Measurements from ENCODE around the gene GNGT1.
A peak's percentile ranks its signal among the peaks of the same experiment; 100 is the strongest.
"Not testable (repeated sequence)": the region's sequence is repeated elsewhere in the genome, so short reads cannot be mapped to it uniquely, and the experiment has no call there.

The GNGT1 gene

DNA sequence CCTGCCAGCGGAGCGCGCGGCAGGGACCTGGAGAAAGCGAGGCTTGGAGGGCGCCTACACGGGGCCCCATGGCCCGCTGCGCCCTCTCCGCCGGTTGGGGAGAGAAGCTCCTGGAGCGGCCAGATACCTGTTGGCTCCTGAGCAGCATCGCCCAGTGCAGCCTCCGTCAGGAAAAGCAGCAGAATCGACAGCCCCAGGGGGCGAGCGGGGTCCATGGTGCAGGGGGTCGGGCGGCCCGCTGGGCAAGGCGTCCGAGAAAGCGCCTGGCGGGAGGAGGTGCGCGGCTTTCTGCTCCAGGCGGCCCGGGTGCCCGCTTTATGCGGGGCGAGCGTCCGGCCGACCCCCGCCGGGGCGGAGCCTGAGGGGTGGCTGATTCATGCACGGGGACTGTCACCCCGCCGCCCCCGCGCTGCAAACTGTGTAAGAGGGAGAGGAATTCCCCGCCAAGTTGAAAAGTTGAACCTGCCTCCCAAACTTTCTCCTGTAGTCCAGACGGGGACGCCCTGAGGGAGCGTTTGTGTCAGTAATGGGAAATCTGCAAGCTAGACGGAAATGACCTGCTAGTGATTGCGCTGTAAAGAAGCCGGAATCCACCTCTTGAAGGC lies 15.8 kb upstream of the GNGT1 start, which contains the start of gene TFPI2:
TFPI2 (minus strand) TSS at position 290 of the 605 bp plus-strand sequence; CDS start at position 215, 75 bp downstream.
- H3K4me3 Mint-ChIP-seq = peak within 1 kb of the TSS; percentile 88
- H3K27me3 Mint-ChIP-seq = peaks cover 34% of the 10 kb centered on the region
- H3K27ac Mint-ChIP-seq = peak within 1 kb of the TSS; percentile 78
- H3K9me3 Mint-ChIP-seq = peaks cover 2% of the 10 kb centered on the region
- H3K36me3 Mint-ChIP-seq = peaks cover 6% of the 10 kb centered on the region
- peaks cover 30% of the 10 kb centered on the region for H3K4me1 Mint-ChIP-seq
- peak; percentile 79 for ATAC-seq

GRCh38 chr7:93894426-93894825 lies 11.9 kb upstream of the GNGT1 start:
- Mint-ChIP-seq H3K36me3 (no peaks in the 10 kb centered on the region), H3K9me3 (no peaks in the 10 kb centered on the region), H3K4me1 (peaks cover 24% of the 10 kb centered on the region), H3K27ac (no peak overlapping the region), H3K4me3 (no peak overlapping the region), H3K27me3 (peaks cover 38% of the 10 kb centered on the region)
- no peak for ATAC-seq

DNA sequence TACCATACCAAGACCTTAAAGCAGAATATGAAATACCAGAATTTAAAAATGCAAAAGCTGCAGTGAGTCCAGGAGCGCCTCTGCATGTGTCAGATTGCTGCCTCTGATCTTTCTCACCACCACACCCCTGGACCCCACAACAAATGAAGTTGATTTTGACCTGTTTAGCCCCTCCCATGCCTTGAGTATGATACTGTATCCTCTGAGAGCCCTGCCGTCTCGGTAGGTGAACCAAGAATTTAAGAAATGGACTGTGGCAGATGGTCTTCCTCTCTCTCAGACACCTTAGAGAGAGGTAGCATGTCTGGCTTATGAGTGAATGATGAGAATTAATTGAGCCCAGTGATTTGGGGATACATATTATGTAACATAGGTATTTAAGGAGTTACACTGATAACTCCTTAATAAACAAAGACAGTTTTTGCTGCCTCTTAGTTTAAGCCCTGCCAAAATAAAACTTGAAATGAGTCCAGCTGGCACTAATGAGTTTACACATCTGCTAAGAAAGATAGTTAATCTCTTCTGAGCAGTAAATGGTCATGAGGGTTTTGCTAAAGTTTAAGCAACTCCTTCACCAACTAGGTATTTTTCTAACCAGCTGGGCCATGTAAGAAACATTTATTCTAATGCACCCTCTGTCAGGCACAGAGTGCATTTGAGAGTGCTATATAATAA lies 11.3 kb upstream of the GNGT1 start:
- Mint-ChIP-seq H3K36me3 (no peaks in the 10 kb centered on the region), H3K27me3 (peaks cover 39% of the 10 kb centered on the region), H3K4me1 (peaks cover 17% of the 10 kb centered on the region), H3K4me3 (no peak overlapping the region), H3K27ac (no peak overlapping the region), H3K9me3 (no peaks in the 10 kb centered on the region)
- no peak for ATAC-seq

- Mint-ChIP-seq H3K27ac (no peak overlapping the region), H3K4me3 (no peak overlapping the region), H3K36me3 (no peaks in the 10 kb centered on the region), H3K9me3 (no peaks in the 10 kb centered on the region), H3K4me1 (peaks cover 9% of the 10 kb centered on the region), H3K27me3 (peaks cover 36% of the 10 kb centered on the region)
- no peak for ATAC-seq
Measured at GRCh38 chr7:93895859-93896600, 10.3 kb upstream of the GNGT1 start.

GRCh38 chr7:93897680-93898079 lies 8.7 kb upstream of the GNGT1 start:
- H3K27ac Mint-ChIP-seq = no peak overlapping the region
- H3K4me1 Mint-ChIP-seq = no peaks in the 10 kb centered on the region
- ATAC-seq = no peak
- no peaks in the 10 kb centered on the region for H3K9me3 Mint-ChIP-seq
- no peaks in the 10 kb centered on the region for H3K36me3 Mint-ChIP-seq
- H3K27me3 Mint-ChIP-seq = peaks cover 29% of the 10 kb centered on the region
- H3K4me3 Mint-ChIP-seq = no peak overlapping the region

GRCh38 chr7:93902777-93903423 lies 3.5 kb upstream of the GNGT1 start:
- no peak for ATAC-seq
- no peaks in the 10 kb centered on the region for H3K4me1 Mint-ChIP-seq
- no peak overlapping the region for H3K27ac Mint-ChIP-seq
- H3K36me3 Mint-ChIP-seq = no peaks in the 10 kb centered on the region
- no peaks in the 10 kb centered on the region for H3K9me3 Mint-ChIP-seq
- H3K4me3 Mint-ChIP-seq = no peak overlapping the region
- H3K27me3 Mint-ChIP-seq = peaks cover 20% of the 10 kb centered on the region

DNA sequence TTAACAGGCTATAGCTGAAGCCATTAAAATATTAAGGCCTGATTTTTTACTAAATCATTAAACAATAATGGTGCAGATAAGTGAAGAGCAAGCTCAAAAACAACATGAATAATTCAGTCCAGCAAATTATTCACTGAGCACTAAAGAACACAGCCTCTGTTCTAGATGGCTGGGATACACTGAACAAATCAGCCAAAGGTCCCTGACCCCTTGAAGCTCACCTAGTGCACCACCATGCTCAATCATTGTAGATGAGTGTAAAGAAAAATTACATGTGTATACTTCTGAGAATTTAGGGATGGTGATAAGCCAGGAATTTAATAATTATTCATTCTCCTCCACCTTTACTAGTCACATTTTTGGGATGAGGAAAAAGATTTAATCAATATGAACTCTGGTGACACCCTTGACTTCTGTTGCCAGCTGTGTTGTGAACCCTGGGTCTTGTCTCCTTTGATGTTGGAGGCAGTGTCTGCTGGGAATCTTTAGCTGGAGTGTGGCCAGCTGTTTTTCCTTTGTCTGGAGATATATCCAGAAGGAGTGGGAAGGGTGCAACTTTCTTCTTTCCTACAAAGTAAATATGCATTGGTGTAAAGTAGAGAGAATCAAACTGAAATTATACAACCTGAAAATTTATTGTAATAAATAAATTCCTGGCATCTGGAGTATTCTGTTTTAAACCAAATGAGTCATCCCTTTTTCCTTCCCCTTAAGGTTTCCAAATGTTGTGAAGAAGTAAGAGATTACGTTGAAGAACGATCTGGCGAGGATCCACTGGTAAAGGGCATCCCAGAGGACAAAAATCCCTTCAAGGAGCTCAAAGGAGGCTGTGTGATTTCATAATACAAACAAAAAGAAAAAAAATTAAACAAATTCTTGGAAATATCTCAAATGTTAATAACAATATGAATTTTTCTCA lies 4.0 kb downstream of the GNGT1 start:
- no peak for ATAC-seq
- H3K36me3 Mint-ChIP-seq = no peaks in the 10 kb centered on the region
- no peaks in the 10 kb centered on the region for H3K4me1 Mint-ChIP-seq
- no peak overlapping the region for H3K27ac Mint-ChIP-seq
- no peaks in the 10 kb centered on the region for H3K9me3 Mint-ChIP-seq
- no peak overlapping the region for H3K4me3 Mint-ChIP-seq
- no peaks in the 10 kb centered on the region for H3K27me3 Mint-ChIP-seq

DNA sequence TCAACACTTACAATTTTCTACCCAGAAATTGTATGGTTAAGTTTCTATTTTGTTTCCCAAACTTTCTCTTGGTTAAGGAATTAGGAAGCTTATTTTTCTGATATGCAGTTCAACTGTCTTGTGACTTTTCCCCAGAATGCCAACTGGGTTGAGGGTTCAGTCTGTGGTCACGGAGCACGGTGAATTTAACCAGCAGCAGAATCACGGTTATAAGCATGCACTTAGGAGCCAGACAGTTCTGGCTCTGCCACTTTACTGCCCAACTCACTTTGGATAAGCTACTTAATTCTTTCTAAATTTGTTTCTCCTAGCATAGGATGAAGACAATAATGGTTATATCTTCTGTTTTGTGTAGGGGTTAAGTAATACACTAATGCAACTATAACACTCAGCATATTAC lies 4.9 kb downstream of the GNGT1 start:
- not testable (repeated sequence) for H3K9me3 Mint-ChIP-seq, H3K4me1 Mint-ChIP-seq, ATAC-seq, H3K4me3 Mint-ChIP-seq, H3K27me3 Mint-ChIP-seq, H3K27ac Mint-ChIP-seq, H3K36me3 Mint-ChIP-seq

DNA sequence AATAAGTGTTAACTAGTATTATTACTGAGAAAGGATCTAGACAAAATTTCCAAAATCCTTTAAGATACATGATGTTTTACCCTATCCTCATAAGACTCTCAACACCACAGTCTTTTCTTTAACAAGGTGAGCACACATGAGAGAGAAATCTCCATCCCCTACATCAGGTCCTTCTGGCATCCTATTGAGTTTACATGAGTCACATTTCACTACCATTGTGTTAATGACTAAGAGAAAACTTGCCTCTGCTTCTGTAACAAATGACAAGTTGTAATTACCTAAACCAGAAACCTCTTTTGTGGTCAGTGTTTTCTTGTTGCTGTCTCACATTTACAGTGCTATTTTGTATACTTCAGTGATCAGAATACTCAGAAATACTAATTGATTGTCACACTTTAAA lies 5.3 kb downstream of the GNGT1 start:
- H3K27me3 Mint-ChIP-seq, H3K4me3 Mint-ChIP-seq, H3K36me3 Mint-ChIP-seq, H3K27ac Mint-ChIP-seq, H3K4me1 Mint-ChIP-seq, ATAC-seq, H3K9me3 Mint-ChIP-seq: not testable (repeated sequence)

DNA sequence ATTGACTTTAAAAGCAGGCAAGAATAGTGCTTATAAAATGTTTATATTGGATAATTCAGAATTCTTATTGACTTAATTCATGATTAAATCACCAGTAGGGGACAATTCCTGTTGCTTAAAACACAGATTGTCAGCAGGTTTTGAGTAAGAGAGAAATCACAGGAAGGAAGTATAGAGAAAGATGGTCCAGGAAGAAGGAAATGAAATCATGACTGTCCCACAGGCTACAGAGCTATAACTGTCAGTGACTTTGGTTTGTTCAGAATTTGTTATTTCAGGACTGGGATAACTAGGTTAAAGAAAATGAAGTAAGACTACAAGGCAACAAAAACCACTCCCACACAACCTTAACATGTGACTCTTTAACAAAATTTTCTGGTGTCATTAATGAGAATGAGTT lies 6.8 kb downstream of the GNGT1 start:
- H3K36me3 Mint-ChIP-seq = no peaks in the 10 kb centered on the region
- no peak overlapping the region for H3K4me3 Mint-ChIP-seq
- H3K27ac Mint-ChIP-seq = no peak overlapping the region
- no peak for ATAC-seq
- H3K9me3 Mint-ChIP-seq = no peaks in the 10 kb centered on the region
- peaks cover 12% of the 10 kb centered on the region for H3K4me1 Mint-ChIP-seq
- H3K27me3 Mint-ChIP-seq = peaks cover 12% of the 10 kb centered on the region

DNA sequence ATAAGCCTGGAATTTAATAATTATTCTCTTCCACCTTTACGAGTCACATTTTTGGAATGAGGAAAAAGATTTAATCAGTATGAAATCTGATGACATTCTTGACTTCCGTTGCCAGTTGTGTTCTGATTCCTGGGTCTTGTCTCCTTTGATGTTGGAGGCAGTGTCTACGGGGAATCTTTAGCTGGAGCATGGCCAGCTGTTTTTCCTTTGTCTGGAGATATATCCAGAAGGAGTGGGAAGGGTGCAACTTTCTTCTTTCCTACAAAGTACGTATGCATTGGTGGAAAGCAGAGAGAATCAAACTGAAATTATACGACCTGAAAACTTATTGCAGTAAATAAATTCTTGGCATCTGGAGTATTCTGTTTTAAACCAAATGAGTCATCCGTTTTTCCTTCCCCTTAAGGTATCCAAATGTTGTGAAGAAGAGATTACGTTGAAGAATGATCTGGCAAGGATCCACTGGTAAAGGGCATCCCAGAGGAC lies 8.3 kb downstream of the GNGT1 start:
- peaks cover 12% of the 10 kb centered on the region for H3K27me3 Mint-ChIP-seq
- no peak for ATAC-seq
- no peak overlapping the region for H3K4me3 Mint-ChIP-seq
- H3K4me1 Mint-ChIP-seq = peaks cover 12% of the 10 kb centered on the region
- no peak overlapping the region for H3K27ac Mint-ChIP-seq
- H3K9me3 Mint-ChIP-seq = no peaks in the 10 kb centered on the region
- no peaks in the 10 kb centered on the region for H3K36me3 Mint-ChIP-seq

DNA sequence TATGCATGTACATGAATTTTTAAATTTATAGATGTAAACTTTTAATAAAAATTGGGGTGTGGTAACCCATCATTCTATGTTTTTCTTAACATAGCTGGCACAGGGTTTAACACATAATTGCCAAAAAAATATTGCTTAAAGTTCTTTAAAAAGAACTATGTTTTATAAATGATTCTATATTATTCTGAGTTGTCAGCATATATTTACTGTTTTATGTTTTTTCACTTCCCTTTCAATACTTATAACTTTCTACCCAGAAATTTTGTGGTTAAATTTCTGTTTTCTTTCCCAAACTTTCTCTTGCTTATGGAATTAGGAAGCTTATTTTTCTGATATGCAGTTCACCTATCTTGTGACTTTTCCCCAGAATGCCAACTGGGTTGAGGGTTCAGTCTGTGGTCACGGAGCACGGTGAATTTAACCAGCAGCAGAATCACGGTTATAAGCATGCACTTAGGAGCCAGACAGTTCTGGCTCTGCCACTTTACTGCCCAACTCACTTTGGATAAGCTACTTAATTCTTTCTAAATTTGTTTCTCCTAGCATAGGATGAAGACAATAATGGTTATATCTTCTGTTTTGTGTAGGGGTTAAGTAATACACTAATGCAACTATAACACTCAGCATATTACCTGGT lies 9.0 kb downstream of the GNGT1 start:
- H3K9me3 Mint-ChIP-seq, H3K4me3 Mint-ChIP-seq, H3K36me3 Mint-ChIP-seq, H3K27ac Mint-ChIP-seq, ATAC-seq: not testable (repeated sequence)
- Mint-ChIP-seq H3K4me1 (peaks cover 12% of the 10 kb centered on the region), H3K27me3 (peaks cover 15% of the 10 kb centered on the region)

GRCh38 chr7:93915888-93916287 lies 9.5 kb downstream of the GNGT1 start:
- H3K27ac Mint-ChIP-seq, H3K4me3 Mint-ChIP-seq, H3K36me3 Mint-ChIP-seq, ATAC-seq, H3K9me3 Mint-ChIP-seq: not testable (repeated sequence)
- H3K4me1 Mint-ChIP-seq = peaks cover 12% of the 10 kb centered on the region
- H3K27me3 Mint-ChIP-seq = peaks cover 21% of the 10 kb centered on the region

GRCh38 chr7:93916315-93916714 lies 9.9 kb downstream of the GNGT1 start:
- H3K36me3 Mint-ChIP-seq, H3K4me3 Mint-ChIP-seq, H3K9me3 Mint-ChIP-seq, ATAC-seq: not testable (repeated sequence)
- Mint-ChIP-seq H3K4me1 (peaks cover 12% of the 10 kb centered on the region), H3K27me3 (peaks cover 24% of the 10 kb centered on the region), H3K27ac (peak overlapping the region; percentile 57)
